ENCODE data around the gene LNX1. TPM values are rescaled to one million over a fixed set of nuclear protein-coding genes. Genes with fewer than 3 reads are reported as not detected.

LNX1 gene
- total RNA-seq, 4 donors from 2014 or later = 5.8 to 14.7 (median 8.4) TPM

- no peak for DNase-seq (ENCODE audit: extremely low spot score)
- H3K36me3 ChIP-seq = no peaks in the 10 kb centered on the region
- H3K27ac ChIP-seq (replicated peaks in 1 of 4) = no peak overlapping the region
- peaks cover 0 to 11% (median 6%) of the 10 kb centered on the region in 4 donors for H3K4me1 ChIP-seq
- 95% methylated on average over 2 of the region's 2 CpGs for WGBS
- TF ChIP-seq POLR2A (IDR thresholded peaks at IDR 0.05; ENCODE audit: low read depth) (no peak), POLR2AphosphoS5 (IDR thresholded peaks at IDR 0.05) (no peak), CTCF (IDR thresholded peaks at IDR 0.05) (no peak), EP300 (IDR thresholded peaks at IDR 0.05) (no peak)
- intact Hi-C loops (cut with DNase I) = no loop called here
- no peaks in the 10 kb centered on the region for H3K9me3 ChIP-seq
- H3K4me3 ChIP-seq = no peak overlapping the region
- H3K27me3 ChIP-seq = peaks cover 0 to 12% (median 0%) of the 10 kb centered on the region in 4 donors
Measured at GRCh38 chr4:53589511-53589910, 1.8 kb downstream of the LNX1 start.

- peak; percentile 7 for DNase-seq (ENCODE audit: extremely low spot score)
- WGBS = 76% methylated on average over 2 of the region's 2 CpGs
- TF ChIP-seq POLR2AphosphoS5 (IDR thresholded peaks at IDR 0.05) (no peak), POLR2A (IDR thresholded peaks at IDR 0.05; ENCODE audit: low read depth) (no peak), EP300 (IDR thresholded peaks at IDR 0.05) (no peak), CTCF (IDR thresholded peaks at IDR 0.05) (no peak)
- intact Hi-C loops (cut with DNase I) = no loop called here
- Histone ChIP-seq H3K9me3 (no peaks in the 10 kb centered on the region), H3K27me3 (peaks cover 0 to 10% (median 0%) of the 10 kb centered on the region in 4 donors), H3K36me3 (no peaks in the 10 kb centered on the region), H3K4me3 (no peak overlapping the region), H3K4me1 (peaks cover 0 to 5% (median 0%) of the 10 kb centered on the region in 4 donors), H3K27ac (replicated peaks in 1 of 4) (no peak overlapping the region)
Measured at GRCh38 chr4:53587135-53587534, 4.2 kb downstream of the LNX1 start.

- TF ChIP-seq CTCF (IDR thresholded peaks at IDR 0.05) (no peak), POLR2A (IDR thresholded peaks at IDR 0.05; ENCODE audit: low read depth) (no peak), POLR2AphosphoS5 (IDR thresholded peaks at IDR 0.05) (no peak), EP300 (IDR thresholded peaks at IDR 0.05) (no peak)
- no peaks in the 10 kb centered on the region for H3K36me3 ChIP-seq
- H3K27ac ChIP-seq (replicated peaks in 1 of 4) = no peak overlapping the region
- no peaks in the 10 kb centered on the region for H3K4me1 ChIP-seq
- H3K4me3 ChIP-seq = no peak overlapping the region
- H3K27me3 ChIP-seq = peaks cover 0 to 1% (median 0%) of the 10 kb centered on the region in 4 donors
- 74% methylated on average over 6 of the region's 6 CpGs for WGBS
- no peaks in the 10 kb centered on the region for H3K9me3 ChIP-seq
- intact Hi-C loops (cut with DNase I) = no loop called here
- DNase-seq (ENCODE audit: extremely low spot score) = no peak
Measured at GRCh38 chr4:53586121-53586816, 5.0 kb downstream of the LNX1 start.

GRCh38 chr4:53584658-53585057, 6.6 kb downstream of the LNX1 start:
- intact Hi-C loops (cut with DNase I) = no loop called here
- 81% methylated on average over 4 of the region's 4 CpGs for WGBS
- H3K36me3 ChIP-seq = no peaks in the 10 kb centered on the region
- no peak for TF ChIP-seq EP300 (IDR thresholded peaks at IDR 0.05)
- TF ChIP-seq CTCF (IDR thresholded peaks at IDR 0.05) = no peak
- no peak for TF ChIP-seq POLR2AphosphoS5 (IDR thresholded peaks at IDR 0.05)
- TF ChIP-seq POLR2A (IDR thresholded peaks at IDR 0.05; ENCODE audit: low read depth) = no peak
- no peaks in the 10 kb centered on the region for H3K4me1 ChIP-seq
- DNase-seq (ENCODE audit: extremely low spot score) = no peak
- no peak overlapping the region for H3K4me3 ChIP-seq
- H3K27me3 ChIP-seq = no peaks in the 10 kb centered on the region
- H3K9me3 ChIP-seq = no peaks in the 10 kb centered on the region
- no peak overlapping the region for H3K27ac ChIP-seq (replicated peaks in 1 of 4)

GRCh38 chr4:53583513-53583912, 7.8 kb downstream of the LNX1 start:
- H3K9me3 ChIP-seq = no peaks in the 10 kb centered on the region
- intact Hi-C loops (cut with DNase I) = no loop called here
- no peak overlapping the region for H3K4me3 ChIP-seq
- no peak overlapping the region for H3K27ac ChIP-seq (replicated peaks in 1 of 4)
- WGBS = 88% methylated on average over 3 of the region's 3 CpGs
- TF ChIP-seq POLR2A (IDR thresholded peaks at IDR 0.05; ENCODE audit: low read depth) = no peak
- TF ChIP-seq EP300 (IDR thresholded peaks at IDR 0.05) = no peak
- no peak for TF ChIP-seq POLR2AphosphoS5 (IDR thresholded peaks at IDR 0.05)
- TF ChIP-seq CTCF (IDR thresholded peaks at IDR 0.05) = no peak
- no peaks in the 10 kb centered on the region for H3K4me1 ChIP-seq
- no peak for DNase-seq (ENCODE audit: extremely low spot score)
- no peaks in the 10 kb centered on the region for H3K27me3 ChIP-seq
- H3K36me3 ChIP-seq = no peaks in the 10 kb centered on the region

All from esophagus muscularis mucosa (tissue), 4 donors.